Gastroesophageal sphincter (tissue), 4 donors: Measurements from ENCODE around the gene RABGAP1. TPM values are rescaled to one million over a fixed set of nuclear protein-coding genes. Genes with fewer than 3 reads are reported as not detected.

Source experiments
- ATAC-seq: fragments of 150-250 bp; one replicate; pipeline ENCODE4 v1.9.1; 2016; ENCODE audit warnings: mild to moderate bottlenecking, moderate library complexity
- H3K27ac ChIP-seq, 4 donors: fragments of 200-600 bp; sonication (generic) in 3 of 4; 1 replicate in 3 of 4; 2 replicates in 1 of 4; pipeline ENCODE4 v1.5.1; 2016 to 2019
- H3K27me3 ChIP-seq: fragments of 200-600 bp; sonication (generic); one replicate; pipeline ENCODE4 v1.5.1; 2019
- H3K36me3 ChIP-seq, 2 donors: fragments of 200-600 bp; sonication (generic); one replicate each; pipeline ENCODE4 v1.5.1; 2019; ENCODE audit warnings: control low read depth in 1 of 2
- H3K4me1 ChIP-seq, 3 donors: fragments of 200-600 bp; sonication (generic); 1 replicate in 2 of 3; 2 replicates in 1 of 3; pipeline ENCODE4 v1.5.1; 2016 to 2019; ENCODE audit warnings: control low read depth in 2 of 3
- H3K4me3 ChIP-seq, 2 donors: fragments of 200-600 bp; sonication (generic); one replicate each; pipeline ENCODE4 v1.5.1; 2019; ENCODE audit warnings: mild to moderate bottlenecking in 1 of 2, moderate library complexity in 1 of 2
- H3K9me3 ChIP-seq, 3 donors: fragments of 200-600 bp; sonication (generic); one replicate each; pipeline ENCODE4 v1.5.1; 2017 to 2019; ENCODE audit warnings: control low read depth in 2 of 3
- CTCF ChIP-seq, 4 experiments: fragments of 200-600 bp in 2 of 4; fragments of 450-650 bp in 2 of 4; sonication (generic) in 1 of 4; IDR thresholded peaks; one replicate each; pipeline ENCODE4 v1.5.1; 2017 to 2019; ENCODE audit warnings: antibody characterized with exemption in 4 of 4, mild to moderate bottlenecking in 2 of 4, moderate library complexity in 2 of 4
- EP300 ChIP-seq: sonication (generic); formaldehyde crosslinking; IDR thresholded peaks from one replicate; pipeline ENCODE4 v1.6.1; 2017; ENCODE audit warnings: antibody characterized with exemption, mild to moderate bottlenecking
- POLR2A ChIP-seq, 2 donors: fragments of 450-650 bp; IDR thresholded peaks; one replicate each; pipeline ENCODE4 v1.6.1; 2017; ENCODE audit warnings: antibody characterized with exemption in 2 of 2, mild to moderate bottlenecking in 2 of 2, moderate library complexity in 1 of 2
- POLR2AphosphoS5 ChIP-seq: sonication (generic); formaldehyde crosslinking; IDR thresholded peaks from one replicate; pipeline ENCODE4 v1.6.1; 2017; ENCODE audit warnings: antibody characterized with exemption
- WGBS, 2 donors: methylation state at CpG; one replicate each; pipeline ENCODE4 v1.1.5; 2018; ENCODE audit warnings: low coverage in 1 of 2; 5-methylcytosine and 5-hydroxymethylcytosine counted together
- total RNA-seq, 4 donors: library from RNA; depleted of rRNA; stranded (reverse); fragments of >200 nt; gene quantifications; one replicate each; pipeline ENCODE4 v1.1.0, GENCODE V29; 2016

RABGAP1 gene
- total RNA-seq, 4 donors from 2014 or later, result 61.2 to 139 (median 82.9) TPM

- H3K27ac ChIP-seq, result peak overlapping the region in 2 of 4 donors; percentile 44 to 72
- WGBS, 2 donors, result 46 to 50% methylated on average over 5 to 8 of the region's 8 CpGs
- TF ChIP-seq POLR2AphosphoS5 (no peak), POLR2A (IDR thresholded peaks at IDR 0.05) (no peak), CTCF (IDR thresholded peaks at IDR 0.05) (no peak), EP300 (no peak)
Observed at GRCh38 chr9:123033864-123034601, 93.2 kb downstream of the RABGAP1 start.

GRCh38 chr9:123034881-123035510, 94.2 kb downstream of the RABGAP1 start:
- Histone ChIP-seq H3K36me3 (peaks cover 0 to 8% of the 10 kb centered on the region in 2 donors), H3K4me1 (peaks cover 0 to 84% (median 14%) of the 10 kb centered on the region in 3 donors), H3K27ac (peak overlapping the region in 3 of 4 donors; percentile 56 to 72 (median 69)), H3K27me3 (no peaks in the 10 kb centered on the region), H3K4me3 (peak overlapping the region in 1 of 2 donors; percentile 35), H3K9me3 (no peaks in the 10 kb centered on the region)
- TF ChIP-seq CTCF (IDR thresholded peaks at IDR 0.05), result no peak
- peak; percentile 34 for ATAC-seq
- 62 to 68% methylated on average over 5 to 12 of the region's 13 CpGs for WGBS, 2 donors

More at GRCh38 chr9:123033864-123034601, 93.2 kb downstream of the RABGAP1 start:
- no peaks in the 10 kb centered on the region for H3K9me3 ChIP-seq
- peak overlapping the region in 1 of 2 donors; percentile 35 for H3K4me3 ChIP-seq
- no peaks in the 10 kb centered on the region for H3K27me3 ChIP-seq
- H3K36me3 ChIP-seq, result peaks cover 0 to 17% of the 10 kb centered on the region in 2 donors
- H3K4me1 ChIP-seq, result peaks cover 0 to 75% (median 14%) of the 10 kb centered on the region in 3 donors
- ATAC-seq, result peak; percentile 34

- Histone ChIP-seq H3K36me3 (peaks cover 0 to 5% of the 10 kb centered on the region in 2 donors), H3K27ac (peak overlapping the region; percentile 56 to 73 (median 70)), H3K27me3 (no peaks in the 10 kb centered on the region), H3K4me1 (peaks cover 0 to 91% (median 14%) of the 10 kb centered on the region in 3 donors), H3K4me3 (peak overlapping the region in 1 of 2 donors; percentile 5), H3K9me3 (no peaks in the 10 kb centered on the region)
- TF ChIP-seq EP300 (no peak), POLR2A (IDR thresholded peaks at IDR 0.05) (no peak), CTCF (IDR thresholded peaks at IDR 0.05) (no peak), POLR2AphosphoS5 (no peak)
- no peak for ATAC-seq
- WGBS, 2 donors, result 6 to 17% methylated on average over 2 of the region's 2 CpGs
Observed at GRCh38 chr9:123035791-123036190, 95.0 kb downstream of the RABGAP1 start.

- TF ChIP-seq EP300, result no peak
- TF ChIP-seq POLR2AphosphoS5, result peak; percentile 50
- Histone ChIP-seq H3K27ac (peak overlapping the region; percentile 56 to 73 (median 70)), H3K9me3 (no peaks in the 10 kb centered on the region), H3K4me3 (no peak overlapping the region), H3K27me3 (no peaks in the 10 kb centered on the region), H3K36me3 (peaks cover 0 to 8% of the 10 kb centered on the region in 2 donors), H3K4me1 (peaks cover 0 to 97% (median 18%) of the 10 kb centered on the region in 3 donors)
- 19 to 32% methylated on average over 3 of the region's 3 CpGs for WGBS, 2 donors
- ATAC-seq, result no peak
Observed at GRCh38 chr9:123036893-123037545, 96.2 kb downstream of the RABGAP1 start.

GRCh38 chr9:123039617-123040219, 98.9 kb downstream of the RABGAP1 start:
- H3K27me3 ChIP-seq, result no peaks in the 10 kb centered on the region
- no peak for TF ChIP-seq POLR2A (IDR thresholded peaks at IDR 0.05)
- no peak for TF ChIP-seq CTCF (IDR thresholded peaks at IDR 0.05)
- no peak for TF ChIP-seq EP300
- no peak for TF ChIP-seq POLR2AphosphoS5
- peaks cover 0 to 16% of the 10 kb centered on the region in 2 donors for H3K36me3 ChIP-seq
- peaks cover 0 to 86% (median 9%) of the 10 kb centered on the region in 3 donors for H3K4me1 ChIP-seq
- peak overlapping the region in 3 of 4 donors; percentile 29 to 65 (median 50) for H3K27ac ChIP-seq
- 42 to 67% methylated on average over 1 of the region's 1 CpG for WGBS, 2 donors
- no peak for ATAC-seq
- H3K4me3 ChIP-seq, result no peak overlapping the region
- H3K9me3 ChIP-seq, result no peaks in the 10 kb centered on the region
